Skeletal muscle satellite cell (primary cell): ENCODE measurements around the gene BPIFA1.

Experiments
- H3K27me3 ChIP-seq: 2 replicates; pipeline ENCODE4 v1.7.0; 2013; ENCODE audit warnings: low read length; ENCODE audit not compliant: control insufficient read depth, insufficient read depth
- H3K36me3 ChIP-seq: 2 replicates; pipeline ENCODE4 v1.7.0; 2013; ENCODE audit warnings: mild to moderate bottlenecking, control low read depth, low read length; ENCODE audit not compliant: insufficient read depth
- H3K4me1 ChIP-seq: 2 replicates; pipeline ENCODE4 v1.7.0; 2013; ENCODE audit warnings: low read length; ENCODE audit not compliant: control insufficient read depth, insufficient read depth
- H3K4me2 ChIP-seq: 2 replicates; pipeline ENCODE4 v1.7.0; 2013; ENCODE audit warnings: mild to moderate bottlenecking, low read length
- H3K4me3 ChIP-seq: 2 replicates; pipeline ENCODE4 v1.7.0; 2013; ENCODE audit warnings: low read length
- H3K9ac ChIP-seq: 2 replicates; pipeline ENCODE4 v1.7.0; 2013; ENCODE audit warnings: mild to moderate bottlenecking, low read depth, low read length, moderate library complexity
- H3K9me3 ChIP-seq: replicated peaks from 2 replicates; pipeline ENCODE4 v1.7.0; 2013; ENCODE audit warnings: mild to moderate bottlenecking, control low read depth, low read length

Gene BPIFA1

DNA sequence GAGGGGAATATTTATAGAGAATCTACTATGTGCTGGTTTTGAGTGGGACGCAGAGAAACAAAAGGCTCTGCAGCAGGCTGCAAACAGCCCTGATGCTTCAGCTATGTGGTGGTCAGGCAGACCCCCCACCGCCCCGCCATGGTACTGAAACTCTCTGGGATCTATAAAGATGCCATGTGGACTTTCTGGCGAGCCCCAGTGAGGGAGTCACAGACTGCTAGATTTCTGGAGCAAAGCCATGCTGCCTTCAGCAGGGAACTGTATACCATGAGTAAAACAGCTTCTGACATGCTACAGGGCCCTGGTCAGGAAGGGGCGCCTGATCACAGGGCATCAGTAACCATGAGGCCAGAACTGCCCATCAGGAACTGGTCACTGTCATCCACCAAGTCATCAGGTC lies 28.0 kb downstream of the BPIFA1 start:
- H3K27me3 ChIP-seq: peaks cover 35% of the 10 kb centered on the region
- H3K9ac ChIP-seq: no peak overlapping the region
- no peaks in the 10 kb centered on the region for H3K4me1 ChIP-seq
- no peak overlapping the region for H3K4me2 ChIP-seq
- no peak overlapping the region for H3K4me3 ChIP-seq
- no peaks in the 10 kb centered on the region for H3K36me3 ChIP-seq
- no peaks in the 10 kb centered on the region for H3K9me3 ChIP-seq

DNA sequence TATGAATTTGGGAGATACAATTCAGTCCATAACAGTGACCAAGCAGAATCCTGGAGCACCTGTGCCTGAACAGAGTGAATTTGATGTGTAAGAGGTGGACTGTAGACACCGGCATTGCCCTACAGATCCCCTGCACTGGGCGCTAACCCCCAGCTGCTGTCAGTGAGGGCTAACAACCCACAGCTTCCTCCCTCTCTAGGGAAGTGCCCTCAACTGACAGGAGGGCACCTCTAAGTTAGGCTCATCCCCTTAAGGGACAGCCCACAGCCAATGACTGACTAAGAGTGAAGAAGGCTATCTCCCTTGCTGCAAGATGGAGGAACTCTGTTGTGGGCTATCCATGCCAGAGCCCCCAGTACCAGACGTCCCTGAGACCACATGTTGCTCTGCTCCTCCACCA lies 31.9 kb downstream of the BPIFA1 start:
- Histone ChIP-seq H3K36me3 (no peaks in the 10 kb centered on the region), H3K9ac (no peak overlapping the region), H3K4me3 (no peak overlapping the region), H3K4me2 (no peak overlapping the region), H3K9me3 (no peaks in the 10 kb centered on the region), H3K4me1 (no peaks in the 10 kb centered on the region), H3K27me3 (peaks cover 30% of the 10 kb centered on the region)

DNA sequence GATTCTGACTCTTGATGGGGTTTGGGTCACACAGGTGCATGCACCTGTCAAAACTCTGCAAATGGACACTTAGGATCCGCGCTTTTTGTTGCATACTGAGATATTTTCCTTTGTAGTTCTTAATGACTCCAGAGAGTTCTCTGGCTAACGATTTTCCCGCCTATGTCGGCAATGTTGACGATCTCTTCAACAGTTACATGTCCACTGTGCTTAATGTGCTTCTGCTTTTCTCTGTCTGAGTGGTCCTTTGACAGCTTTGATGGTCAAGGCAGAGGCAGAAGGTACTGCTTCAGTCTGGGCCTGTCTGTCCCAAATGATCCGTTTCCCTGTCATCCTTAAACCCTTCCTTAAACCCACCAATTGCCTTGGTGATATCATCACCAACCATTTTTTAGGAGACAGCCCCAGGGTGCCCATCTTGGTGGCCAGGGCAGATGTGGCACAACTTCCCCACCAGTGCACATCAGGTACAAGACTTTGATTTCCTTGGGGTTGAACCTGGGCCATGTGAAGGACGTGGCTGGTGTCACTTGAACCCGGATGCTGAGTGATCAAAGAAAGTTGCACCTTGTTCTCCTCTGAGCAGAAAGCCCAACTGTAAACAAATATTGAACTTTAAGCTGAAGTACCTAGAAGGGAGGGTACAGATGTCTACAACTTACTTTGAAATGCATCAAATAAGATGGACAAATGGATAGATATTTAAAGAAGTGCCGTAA lies 36.5 kb downstream of the BPIFA1 start:
- Histone ChIP-seq H3K9me3 (no peaks in the 10 kb centered on the region), H3K9ac (no peak overlapping the region), H3K27me3 (peaks cover 27% of the 10 kb centered on the region), H3K4me1 (no peaks in the 10 kb centered on the region), H3K4me2 (no peak overlapping the region), H3K36me3 (no peaks in the 10 kb centered on the region), H3K4me3 (no peak overlapping the region)

DNA sequence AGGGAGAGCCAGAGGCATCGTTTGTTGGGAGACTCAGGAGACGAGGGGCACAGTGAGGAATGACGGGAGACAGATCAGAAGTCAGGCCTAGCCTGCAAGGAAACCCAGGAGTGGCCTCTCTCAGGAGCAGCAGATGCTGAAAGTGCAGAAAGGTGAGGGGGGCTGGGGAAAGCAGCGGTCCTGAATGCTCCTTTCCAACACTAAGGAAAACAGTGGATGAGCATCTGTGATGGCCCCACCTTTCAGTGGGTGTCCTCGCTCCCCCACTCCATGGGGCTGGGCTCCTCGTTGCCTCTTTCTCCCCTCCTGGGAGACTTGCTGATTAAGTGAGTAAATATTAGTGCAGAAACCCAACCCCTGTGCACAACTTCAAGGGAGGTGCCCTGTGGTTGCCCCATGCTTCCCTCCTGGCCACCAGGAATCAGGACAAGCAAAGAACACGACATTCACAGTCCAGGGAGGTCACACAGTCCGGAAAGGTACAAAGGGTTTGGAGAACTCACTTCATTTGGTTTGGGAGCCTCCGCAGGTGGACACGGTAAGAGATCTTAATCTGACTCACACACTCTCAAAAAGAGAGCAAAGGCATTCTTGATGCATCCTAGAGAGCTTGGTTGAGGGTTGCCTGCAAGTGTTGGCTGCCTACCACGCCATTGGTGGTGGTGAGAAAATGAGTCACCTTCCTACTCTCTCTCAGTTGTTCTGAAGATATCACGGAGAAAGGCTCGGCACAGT lies 37.5 kb downstream of the BPIFA1 start:
- H3K4me3 ChIP-seq: no peak overlapping the region
- H3K4me2 ChIP-seq: no peak overlapping the region
- H3K4me1 ChIP-seq: no peaks in the 10 kb centered on the region
- H3K9me3 ChIP-seq: no peaks in the 10 kb centered on the region
- H3K27me3 ChIP-seq: peaks cover 37% of the 10 kb centered on the region
- H3K36me3 ChIP-seq: no peaks in the 10 kb centered on the region
- H3K9ac ChIP-seq: no peak overlapping the region

DNA sequence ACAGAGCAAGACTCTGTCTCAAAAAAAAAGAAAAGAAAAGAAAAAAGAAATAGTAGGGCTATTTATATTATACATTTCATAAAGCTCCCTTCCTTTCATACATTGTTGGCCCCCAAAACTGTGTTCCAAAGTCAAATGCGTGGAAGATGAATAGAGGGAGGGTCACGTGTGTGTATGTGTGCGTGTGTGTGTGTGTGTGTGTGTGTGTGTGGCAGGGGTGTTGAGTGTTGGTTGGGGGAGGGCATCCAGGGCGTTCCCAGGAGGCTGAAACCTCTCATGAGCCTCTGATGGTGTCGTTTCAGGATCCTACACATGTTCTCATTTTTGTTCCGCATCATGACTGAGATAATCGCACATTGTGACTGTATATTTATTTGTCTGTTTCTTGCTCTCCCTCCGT lies 39.4 kb downstream of the BPIFA1 start:
- peaks cover 51% of the 10 kb centered on the region for H3K27me3 ChIP-seq
- no peak overlapping the region for H3K9ac ChIP-seq
- no peak overlapping the region for H3K4me3 ChIP-seq
- H3K9me3 ChIP-seq: no peaks in the 10 kb centered on the region
- no peaks in the 10 kb centered on the region for H3K36me3 ChIP-seq
- H3K4me1 ChIP-seq: no peaks in the 10 kb centered on the region
- no peak overlapping the region for H3K4me2 ChIP-seq

DNA sequence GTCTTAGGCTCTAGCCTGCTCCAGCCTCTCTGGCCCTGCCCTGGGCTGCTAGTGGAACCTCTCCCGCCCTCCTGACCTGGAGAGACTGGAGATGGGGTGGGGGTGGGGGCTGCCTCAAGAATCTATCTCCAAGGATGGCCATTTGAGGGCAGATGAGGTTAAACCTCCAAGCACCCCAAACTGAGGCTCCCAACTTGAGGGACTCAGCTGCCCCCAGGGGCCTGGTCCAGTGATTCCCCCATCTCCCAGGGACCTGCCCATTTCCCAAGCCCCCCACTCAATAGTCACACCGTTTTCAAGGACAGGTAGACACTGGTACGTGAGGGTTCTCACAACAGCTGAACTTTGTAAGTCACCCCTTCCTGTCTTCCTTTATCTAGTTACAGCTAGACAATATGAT lies 40.1 kb downstream of the BPIFA1 start:
- Histone ChIP-seq H3K4me1 (no peaks in the 10 kb centered on the region), H3K27me3 (peaks cover 47% of the 10 kb centered on the region), H3K9me3 (no peaks in the 10 kb centered on the region), H3K4me3 (no peak overlapping the region), H3K4me2 (no peak overlapping the region), H3K36me3 (no peaks in the 10 kb centered on the region), H3K9ac (no peak overlapping the region)

DNA sequence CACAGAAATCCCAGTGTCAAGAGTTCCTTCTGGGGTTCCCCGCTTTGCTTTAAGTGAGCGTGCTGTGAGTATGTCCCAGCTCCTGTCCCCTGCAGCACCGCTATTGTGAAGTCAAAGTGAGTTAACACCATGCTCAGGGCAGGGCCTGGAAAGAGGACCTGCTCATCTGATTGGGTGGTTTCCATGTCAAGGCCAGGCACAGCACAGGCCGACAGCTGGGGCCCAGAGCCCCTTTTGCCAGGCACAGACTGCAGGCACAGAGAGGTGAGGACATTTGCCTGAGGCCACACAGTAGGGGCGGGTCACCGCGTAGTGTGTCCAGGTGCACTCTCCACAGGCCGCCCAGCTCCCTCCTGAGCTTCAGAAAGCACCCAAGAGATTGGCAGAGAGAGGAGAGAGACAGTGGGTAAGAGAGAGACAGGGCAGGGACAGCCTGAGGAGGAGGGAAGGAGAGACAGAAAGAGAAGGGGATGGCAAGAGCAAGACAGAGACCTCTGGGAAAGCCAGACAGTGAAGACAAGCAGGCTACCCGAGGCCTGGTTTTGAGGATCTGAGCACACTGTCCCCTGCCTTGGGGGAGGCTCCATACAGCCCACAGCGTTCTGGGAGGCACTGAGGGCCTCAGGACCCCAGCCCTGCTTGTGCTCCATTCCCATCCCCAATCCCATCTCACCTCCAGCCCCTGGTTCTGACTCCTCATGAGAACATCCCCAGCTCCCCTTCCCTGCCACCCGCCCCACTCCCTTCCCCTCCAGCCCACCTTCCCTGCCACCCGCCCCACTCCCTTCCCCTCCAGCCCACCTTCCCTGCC lies 40.7 kb downstream of the BPIFA1 start:
- H3K4me2 ChIP-seq: no peak overlapping the region
- H3K4me3 ChIP-seq: no peak overlapping the region
- H3K9me3 ChIP-seq: no peaks in the 10 kb centered on the region
- H3K4me1 ChIP-seq: no peaks in the 10 kb centered on the region
- H3K27me3 ChIP-seq: peaks cover 49% of the 10 kb centered on the region
- H3K9ac ChIP-seq: no peak overlapping the region
- no peaks in the 10 kb centered on the region for H3K36me3 ChIP-seq

DNA sequence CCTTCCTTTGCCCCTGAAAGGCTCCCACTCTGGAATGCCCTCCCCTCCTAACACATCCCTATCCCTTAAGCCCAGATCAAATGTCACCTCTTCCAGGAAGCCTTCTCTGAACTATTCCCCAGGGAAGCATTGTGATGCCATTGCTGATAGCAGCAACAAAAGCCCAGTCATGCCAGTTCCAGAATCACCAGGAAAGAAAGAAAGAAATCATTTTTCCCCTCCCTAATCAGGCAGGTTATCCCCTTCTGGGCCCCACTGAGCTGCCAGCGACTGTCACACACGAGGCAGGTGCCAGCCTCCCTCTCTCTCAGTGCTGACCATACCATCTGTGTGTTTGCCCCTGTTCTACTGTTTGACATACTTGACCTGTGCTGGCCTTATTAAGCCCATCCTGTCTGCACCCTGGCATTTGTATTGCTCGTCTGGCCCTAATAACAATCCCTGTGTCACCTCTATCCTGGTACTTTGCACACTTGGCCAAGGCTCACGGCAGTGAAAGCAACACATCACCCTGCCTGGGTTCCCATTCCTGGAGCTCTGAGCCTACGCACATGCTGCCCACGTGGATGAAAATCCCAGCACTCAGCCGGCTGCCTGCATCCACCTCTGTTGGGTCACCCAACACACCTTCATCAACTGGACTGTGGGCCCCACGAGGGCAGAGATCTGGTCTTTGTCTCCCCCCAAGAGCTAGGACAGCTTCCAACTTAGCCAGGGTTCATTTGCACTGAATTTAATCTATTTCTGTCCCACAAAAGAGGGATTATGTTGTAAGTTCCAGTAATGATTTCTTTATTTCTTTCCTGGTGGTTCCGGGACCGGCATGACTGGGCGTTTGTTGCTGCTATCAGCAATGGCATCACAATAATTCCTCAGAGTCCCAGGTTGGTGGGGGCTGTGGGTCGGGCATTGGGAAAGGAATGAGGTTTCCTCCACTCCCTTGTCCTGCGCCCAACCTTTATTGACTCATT lies 42.0 kb downstream of the BPIFA1 start:
- H3K4me3 ChIP-seq: no peak overlapping the region
- no peak overlapping the region for H3K9ac ChIP-seq
- no peak overlapping the region for H3K4me2 ChIP-seq
- H3K9me3 ChIP-seq: no peaks in the 10 kb centered on the region
- peaks cover 54% of the 10 kb centered on the region for H3K27me3 ChIP-seq
- no peaks in the 10 kb centered on the region for H3K36me3 ChIP-seq
- no peaks in the 10 kb centered on the region for H3K4me1 ChIP-seq

DNA sequence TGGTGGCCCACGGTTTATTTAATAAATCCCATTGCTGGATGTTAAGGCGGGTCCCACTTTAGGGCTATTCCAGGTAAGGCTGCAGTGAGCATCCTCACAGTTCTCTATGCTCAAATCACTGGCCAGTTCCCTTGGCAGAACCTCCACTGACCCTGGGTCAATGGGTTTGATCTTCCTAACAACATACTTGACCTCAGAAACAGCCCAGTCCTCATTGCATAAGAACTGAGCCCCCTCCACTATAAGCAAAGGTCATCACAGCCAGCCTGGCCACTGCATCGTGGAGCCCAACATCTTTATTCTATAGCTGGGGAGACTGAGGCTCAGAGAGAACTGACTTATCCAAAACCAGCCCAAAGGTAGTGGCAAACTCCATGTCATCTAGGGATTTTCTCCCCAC lies 42.9 kb downstream of the BPIFA1 start:
- Histone ChIP-seq H3K4me1 (no peaks in the 10 kb centered on the region), H3K9ac (no peak overlapping the region), H3K27me3 (peaks cover 59% of the 10 kb centered on the region), H3K9me3 (no peaks in the 10 kb centered on the region), H3K36me3 (no peaks in the 10 kb centered on the region), H3K4me2 (no peak overlapping the region), H3K4me3 (no peak overlapping the region)

DNA sequence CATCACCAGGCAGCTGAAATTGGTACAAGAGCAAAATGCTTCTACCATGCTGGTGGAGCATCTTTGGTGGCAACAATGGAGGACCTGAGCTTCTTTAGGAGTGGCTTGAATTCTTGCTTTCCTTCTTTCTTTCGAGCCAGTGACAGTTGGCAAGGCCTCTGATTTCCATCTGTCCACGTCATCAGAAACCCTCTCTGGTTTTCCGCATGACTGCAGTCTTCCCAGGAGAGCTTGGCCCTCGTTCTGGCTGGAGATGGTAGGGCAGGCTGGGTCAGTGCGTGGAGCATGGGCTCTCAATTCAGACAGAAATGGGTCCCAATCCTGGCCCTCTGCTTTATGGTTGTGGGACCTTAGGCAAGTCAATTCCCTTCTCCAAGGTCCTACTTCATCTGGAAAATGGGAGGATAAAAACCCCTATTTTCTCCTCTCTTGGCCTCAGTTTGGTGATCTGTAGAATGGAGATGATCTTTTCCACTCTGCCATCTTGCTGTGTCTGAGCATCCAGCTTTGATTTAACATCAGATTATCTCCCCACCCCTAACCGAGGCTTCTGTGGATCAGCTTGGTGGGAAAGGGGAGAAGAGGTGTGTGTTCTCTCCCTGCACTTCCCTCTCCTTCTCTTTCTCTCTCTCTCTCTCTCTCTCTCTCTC lies 43.6 kb downstream of the BPIFA1 start:
- H3K9me3 ChIP-seq: no peaks in the 10 kb centered on the region
- no peak overlapping the region for H3K4me3 ChIP-seq
- H3K4me2 ChIP-seq: no peak overlapping the region
- no peaks in the 10 kb centered on the region for H3K36me3 ChIP-seq
- no peak overlapping the region for H3K9ac ChIP-seq
- peaks cover 66% of the 10 kb centered on the region for H3K27me3 ChIP-seq
- no peaks in the 10 kb centered on the region for H3K4me1 ChIP-seq
